ENCODE measurements around the gene BHLHE23. TPM values are rescaled to one million over a fixed set of nuclear protein-coding genes. Genes with fewer than 3 reads are reported as not detected.

BHLHE23 gene
- total RNA-seq, 1 experiment from 2014 or later = not detected

GRCh38 chr20:63051186-63051860 is 44.6 kb upstream of the BHLHE23 start:
- no peak for DNase-seq
- H3K9me3 ChIP-seq (ENCODE audit: low read length) = no peaks in the 10 kb centered on the region; the same call in 1 of the 2 replicates
- H3K4me3 ChIP-seq (ENCODE audit: low read length) = no peak overlapping the region
- no peak overlapping the region for H3K27ac ChIP-seq (ENCODE audit: low read length)
- no peak overlapping the region for H3K9ac ChIP-seq (ENCODE audit: low read length)
- H3K4me2 ChIP-seq (ENCODE audit: low read depth, low read length, poor library complexity, severe bottlenecking) = no peak overlapping the region
- no peaks in the 10 kb centered on the region for H3K79me2 ChIP-seq (ENCODE audit: low read length)
- H2AFZ ChIP-seq (ENCODE audit: low read length) = no peak overlapping the region
- no peaks in the 10 kb centered on the region for H3K27me3 ChIP-seq (ENCODE audit: low read length)
- no peaks in the 10 kb centered on the region for H3K36me3 ChIP-seq (ENCODE audit: insufficient read depth, low read length)
- no peaks in the 10 kb centered on the region for H4K20me1 ChIP-seq (ENCODE audit: insufficient read depth, low read depth, low read length)
- peaks cover 12% of the 10 kb centered on the region for H3K4me1 ChIP-seq (ENCODE audit: low read length)
- H3K9me2 ChIP-seq (replicated peaks; ENCODE audit: insufficient read depth, low read length) = no peaks in the 10 kb centered on the region

GRCh38 chr20:63050406-63050805 is 43.6 kb upstream of the BHLHE23 start:
- no peak overlapping the region for H3K4me3 ChIP-seq (ENCODE audit: low read length)

DNA sequence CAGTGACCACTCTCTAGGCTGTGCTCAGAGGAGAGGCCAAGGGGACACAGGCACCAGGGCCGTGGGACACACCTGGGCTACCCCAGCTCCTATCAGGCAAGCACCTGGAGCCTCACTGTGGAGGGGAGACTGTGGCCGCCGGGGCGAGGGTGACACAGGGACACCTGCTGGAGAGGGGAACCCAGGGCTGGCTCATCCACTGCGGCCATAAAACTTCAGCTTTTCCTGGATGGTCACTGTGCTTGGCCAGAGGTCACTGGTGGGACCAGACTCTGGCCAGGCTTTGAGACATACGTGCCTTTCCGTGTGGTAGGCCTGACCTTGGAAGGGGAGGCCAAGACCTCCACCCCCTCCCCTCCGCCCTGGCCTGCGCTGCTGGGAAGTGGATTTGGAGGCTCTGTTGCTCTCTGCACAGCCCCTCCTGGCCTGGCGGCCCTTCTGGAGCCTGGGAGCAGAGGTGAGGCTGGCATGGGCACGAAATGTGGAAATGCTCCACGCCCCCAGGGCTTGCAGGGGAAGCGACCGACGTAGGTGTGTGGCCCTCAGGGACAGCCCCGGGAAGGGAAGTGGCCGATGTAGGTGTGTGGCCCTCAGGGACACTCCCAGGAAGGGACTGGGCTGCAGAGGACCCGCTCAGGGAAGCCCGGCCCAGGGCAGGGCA is 42.9 kb upstream of the BHLHE23 start:
- no peaks in the 10 kb centered on the region for H3K27me3 ChIP-seq (ENCODE audit: low read length)
- no peaks in the 10 kb centered on the region for H3K36me3 ChIP-seq (ENCODE audit: insufficient read depth, low read length)
- no peak overlapping the region for H3K4me3 ChIP-seq (ENCODE audit: low read length)
- no peak overlapping the region for H3K9ac ChIP-seq (ENCODE audit: low read length)
- H4K20me1 ChIP-seq (ENCODE audit: insufficient read depth, low read depth, low read length) = no peaks in the 10 kb centered on the region
- DNase-seq = peak; percentile 44
- H2AFZ ChIP-seq (ENCODE audit: low read length) = no peak overlapping the region
- H3K27ac ChIP-seq (ENCODE audit: low read length) = no peak overlapping the region
- H3K9me2 ChIP-seq (replicated peaks; ENCODE audit: insufficient read depth, low read length) = no peaks in the 10 kb centered on the region
- no peak overlapping the region for H3K4me2 ChIP-seq (ENCODE audit: low read depth, low read length, poor library complexity, severe bottlenecking)
- H3K4me1 ChIP-seq (ENCODE audit: low read length) = no peaks in the 10 kb centered on the region
- H3K9me3 ChIP-seq (ENCODE audit: low read length) = no peaks in the 10 kb centered on the region; the same call in 1 of the 2 replicates
- H3K79me2 ChIP-seq (ENCODE audit: low read length) = no peaks in the 10 kb centered on the region

More at GRCh38 chr20:63050406-63050805, 43.6 kb upstream of the BHLHE23 start:
- Histone ChIP-seq H2AFZ (ENCODE audit: low read length) (no peak overlapping the region), H3K9me2 (replicated peaks; ENCODE audit: insufficient read depth, low read length) (no peaks in the 10 kb centered on the region), H3K79me2 (ENCODE audit: low read length) (no peaks in the 10 kb centered on the region), H3K4me1 (ENCODE audit: low read length) (peaks cover 5% of the 10 kb centered on the region), H3K27me3 (ENCODE audit: low read length) (no peaks in the 10 kb centered on the region), H4K20me1 (ENCODE audit: insufficient read depth, low read depth, low read length) (no peaks in the 10 kb centered on the region), H3K36me3 (ENCODE audit: insufficient read depth, low read length) (no peaks in the 10 kb centered on the region), H3K9me3 (ENCODE audit: low read length) (no peaks in the 10 kb centered on the region; the same call in 1 of the 2 replicates), H3K27ac (ENCODE audit: low read length) (no peak overlapping the region), H3K4me2 (ENCODE audit: low read depth, low read length, poor library complexity, severe bottlenecking) (no peak overlapping the region), H3K9ac (ENCODE audit: low read length) (no peak overlapping the region)
- DNase-seq = no peak

GRCh38 chr20:63049191-63049518 is 42.4 kb upstream of the BHLHE23 start:
- Histone ChIP-seq H3K4me1 (ENCODE audit: low read length) (no peaks in the 10 kb centered on the region), H3K9ac (ENCODE audit: low read length) (no peak overlapping the region), H3K4me3 (ENCODE audit: low read length) (no peak overlapping the region), H3K9me3 (ENCODE audit: low read length) (no peaks in the 10 kb centered on the region; the same call in 1 of the 2 replicates), H3K27me3 (ENCODE audit: low read length) (no peaks in the 10 kb centered on the region), H3K4me2 (ENCODE audit: low read depth, low read length, poor library complexity, severe bottlenecking) (no peak overlapping the region), H3K79me2 (ENCODE audit: low read length) (no peaks in the 10 kb centered on the region), H4K20me1 (ENCODE audit: insufficient read depth, low read depth, low read length) (no peaks in the 10 kb centered on the region), H3K27ac (ENCODE audit: low read length) (no peak overlapping the region), H3K36me3 (ENCODE audit: insufficient read depth, low read length) (no peaks in the 10 kb centered on the region), H3K9me2 (replicated peaks; ENCODE audit: insufficient read depth, low read length) (no peaks in the 10 kb centered on the region), H2AFZ (ENCODE audit: low read length) (no peak overlapping the region)
- no peak for DNase-seq

- Histone ChIP-seq H3K27ac (ENCODE audit: low read length) (no peak overlapping the region), H3K9me2 (replicated peaks; ENCODE audit: insufficient read depth, low read length) (no peaks in the 10 kb centered on the region), H3K9me3 (ENCODE audit: low read length) (no peaks in the 10 kb centered on the region; the same call in 1 of the 2 replicates), H3K79me2 (ENCODE audit: low read length) (no peaks in the 10 kb centered on the region), H3K4me3 (ENCODE audit: low read length) (no peak overlapping the region), H4K20me1 (ENCODE audit: insufficient read depth, low read depth, low read length) (no peaks in the 10 kb centered on the region), H3K4me1 (ENCODE audit: low read length) (peaks cover 2% of the 10 kb centered on the region), H3K27me3 (ENCODE audit: low read length) (no peaks in the 10 kb centered on the region), H3K36me3 (ENCODE audit: insufficient read depth, low read length) (no peaks in the 10 kb centered on the region), H2AFZ (ENCODE audit: low read length) (no peak overlapping the region), H3K4me2 (ENCODE audit: low read depth, low read length, poor library complexity, severe bottlenecking) (no peak overlapping the region), H3K9ac (ENCODE audit: low read length) (no peak overlapping the region)
- no peak for DNase-seq
Measured at GRCh38 chr20:63048516-63049190, 41.9 kb upstream of the BHLHE23 start.

GRCh38 chr20:63047946-63048345 is 41.2 kb upstream of the BHLHE23 start:
- Histone ChIP-seq H3K4me1 (ENCODE audit: low read length) (peaks cover 9% of the 10 kb centered on the region), H3K9me3 (ENCODE audit: low read length) (no peaks in the 10 kb centered on the region; the same call in 1 of the 2 replicates), H3K9me2 (replicated peaks; ENCODE audit: insufficient read depth, low read length) (no peaks in the 10 kb centered on the region), H3K27me3 (ENCODE audit: low read length) (no peaks in the 10 kb centered on the region), H3K4me2 (ENCODE audit: low read depth, low read length, poor library complexity, severe bottlenecking) (no peak overlapping the region), H3K27ac (ENCODE audit: low read length) (no peak overlapping the region), H2AFZ (ENCODE audit: low read length) (no peak overlapping the region), H3K79me2 (ENCODE audit: low read length) (no peaks in the 10 kb centered on the region), H3K4me3 (ENCODE audit: low read length) (no peak overlapping the region), H3K9ac (ENCODE audit: low read length) (no peak overlapping the region), H3K36me3 (ENCODE audit: insufficient read depth, low read length) (no peaks in the 10 kb centered on the region), H4K20me1 (ENCODE audit: insufficient read depth, low read depth, low read length) (no peaks in the 10 kb centered on the region)
- DNase-seq = no peak

DNA sequence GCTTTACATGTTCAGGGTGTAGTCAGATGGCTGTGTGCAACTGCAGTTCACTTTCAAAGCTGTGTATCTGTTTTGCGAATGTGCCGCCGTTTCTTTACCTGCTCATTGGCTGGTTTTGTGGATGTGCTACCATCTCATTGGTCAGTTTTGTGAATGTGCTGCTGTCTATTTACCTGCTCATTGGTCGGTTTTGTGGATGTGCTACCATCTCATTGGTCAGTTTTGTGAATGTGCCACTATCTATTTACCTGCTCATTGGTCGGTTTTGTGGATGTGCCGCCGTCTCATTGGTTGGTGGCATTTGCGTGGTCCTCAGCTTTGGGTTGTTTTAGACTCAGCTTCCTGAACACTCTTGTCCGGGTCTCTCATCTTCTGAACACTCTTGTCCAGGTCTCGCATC is 40.5 kb upstream of the BHLHE23 start:
- Histone ChIP-seq H3K9me2 (replicated peaks; ENCODE audit: insufficient read depth, low read length) (no peaks in the 10 kb centered on the region), H3K79me2 (ENCODE audit: low read length) (no peaks in the 10 kb centered on the region), H3K9me3 (ENCODE audit: low read length) (no peaks in the 10 kb centered on the region; the same call in 1 of the 2 replicates), H3K36me3 (ENCODE audit: insufficient read depth, low read length) (no peaks in the 10 kb centered on the region), H3K27me3 (ENCODE audit: low read length) (no peaks in the 10 kb centered on the region), H3K27ac (ENCODE audit: low read length) (no peak overlapping the region), H3K4me1 (ENCODE audit: low read length) (peaks cover 16% of the 10 kb centered on the region), H3K9ac (ENCODE audit: low read length) (no peak overlapping the region), H3K4me3 (ENCODE audit: low read length) (no peak overlapping the region), H3K4me2 (ENCODE audit: low read depth, low read length, poor library complexity, severe bottlenecking) (no peak overlapping the region), H2AFZ (ENCODE audit: low read length) (no peak overlapping the region), H4K20me1 (ENCODE audit: insufficient read depth, low read depth, low read length) (no peaks in the 10 kb centered on the region)
- DNase-seq = peak; percentile 43

DNA sequence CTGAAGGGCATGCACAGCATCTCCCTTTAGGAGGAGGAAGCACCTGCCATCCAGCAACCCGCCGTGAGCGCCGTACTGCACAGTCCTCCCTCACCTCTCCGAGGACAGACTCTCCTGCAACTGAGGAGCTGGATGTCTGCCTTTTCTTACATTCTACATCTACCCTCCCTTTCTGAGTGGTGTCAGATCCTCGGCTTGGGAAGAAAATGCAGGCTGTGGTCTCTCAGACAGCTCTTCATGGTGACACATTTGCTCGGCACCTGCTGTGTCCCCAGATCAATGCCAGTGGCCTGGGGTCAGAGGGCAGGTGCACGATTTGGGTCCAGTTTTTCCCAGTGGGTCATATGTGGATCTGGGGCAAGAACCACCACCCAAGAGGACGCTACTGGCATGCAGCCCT is 40.1 kb upstream of the BHLHE23 start:
- no peak overlapping the region for H3K9ac ChIP-seq (ENCODE audit: low read length)
- no peak for DNase-seq
- no peaks in the 10 kb centered on the region for H3K79me2 ChIP-seq (ENCODE audit: low read length)
- H3K9me2 ChIP-seq (replicated peaks; ENCODE audit: insufficient read depth, low read length) = no peaks in the 10 kb centered on the region
- H3K27me3 ChIP-seq (ENCODE audit: low read length) = no peaks in the 10 kb centered on the region
- no peaks in the 10 kb centered on the region; the same call in 1 of the 2 replicates for H3K9me3 ChIP-seq (ENCODE audit: low read length)
- H3K4me2 ChIP-seq (ENCODE audit: low read depth, low read length, poor library complexity, severe bottlenecking) = no peak overlapping the region
- no peak overlapping the region for H3K27ac ChIP-seq (ENCODE audit: low read length)
- peaks cover 20% of the 10 kb centered on the region for H3K4me1 ChIP-seq (ENCODE audit: low read length)
- no peaks in the 10 kb centered on the region for H3K36me3 ChIP-seq (ENCODE audit: insufficient read depth, low read length)
- H3K4me3 ChIP-seq (ENCODE audit: low read length) = no peak overlapping the region
- H4K20me1 ChIP-seq (ENCODE audit: insufficient read depth, low read depth, low read length) = no peaks in the 10 kb centered on the region
- H2AFZ ChIP-seq (ENCODE audit: low read length) = no peak overlapping the region

Measured in Karpas-422 (cell line).